Endometrial microvascular endothelial cells (primary cell): ENCODE data around the gene ZBTB16. TPM values are rescaled to one million over a fixed set of nuclear protein-coding genes. Genes with fewer than 3 reads are reported as not detected.

ENCODE experiments used
- in situ Hi-C: cut with HindIII; loops from 2 replicates; pipeline ENCODE4 v1.10.0; 2017; ENCODE audit warnings: low sequenced_read_pairs, low pct_unique_long_range_greater_than_20kb; ENCODE audit errors: inconsistent ontology term
- total RNA-seq: library from RNA; depleted of rRNA; stranded (reverse); fragments of >200 nt; gene quantifications from one replicate; pipeline ENCODE4 v1.2.3, GENCODE V29; 2015; ENCODE audit errors: inconsistent ontology term

Gene ZBTB16
- total RNA-seq, 1 donor from 2014 or later, result 25.9 TPM

- in situ Hi-C loops, result no loop called here
Measured at GRCh38 chr11:114228435-114229411, 169.2 kb downstream of the ZBTB16 start.

DNA sequence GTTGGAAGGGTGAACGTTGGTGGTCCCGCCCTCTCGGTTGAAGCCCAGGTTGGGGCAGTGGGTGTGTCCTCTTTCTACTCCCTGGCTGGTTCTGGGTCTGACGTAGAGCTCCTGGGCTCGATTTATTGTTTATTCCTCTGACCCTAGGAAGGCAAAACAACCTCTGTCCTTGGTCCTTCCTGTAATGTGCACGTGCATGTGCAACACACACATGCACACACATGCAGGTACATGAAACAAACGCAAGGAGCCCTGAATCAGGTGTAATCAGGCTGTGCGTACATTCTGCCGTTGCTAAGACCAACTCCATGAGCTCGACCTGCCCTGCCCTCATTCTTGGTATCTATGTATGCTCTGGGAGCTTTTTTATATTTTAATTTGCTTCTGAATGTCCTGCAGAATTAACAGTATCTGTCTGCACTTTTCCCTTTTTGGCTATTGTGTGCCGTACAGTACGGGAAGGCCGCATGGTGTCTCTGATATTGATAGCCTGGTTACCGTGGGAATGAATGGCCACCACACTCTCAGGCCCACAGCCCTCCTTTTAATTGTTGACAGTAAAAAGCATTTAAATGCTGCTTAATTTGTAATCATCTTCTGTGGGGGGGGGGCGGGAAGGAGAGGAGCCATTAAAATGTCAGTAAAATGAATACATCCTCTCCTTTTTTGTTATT is 170.7 kb downstream of the ZBTB16 start:
- in situ Hi-C loops, result no loop called here

DNA sequence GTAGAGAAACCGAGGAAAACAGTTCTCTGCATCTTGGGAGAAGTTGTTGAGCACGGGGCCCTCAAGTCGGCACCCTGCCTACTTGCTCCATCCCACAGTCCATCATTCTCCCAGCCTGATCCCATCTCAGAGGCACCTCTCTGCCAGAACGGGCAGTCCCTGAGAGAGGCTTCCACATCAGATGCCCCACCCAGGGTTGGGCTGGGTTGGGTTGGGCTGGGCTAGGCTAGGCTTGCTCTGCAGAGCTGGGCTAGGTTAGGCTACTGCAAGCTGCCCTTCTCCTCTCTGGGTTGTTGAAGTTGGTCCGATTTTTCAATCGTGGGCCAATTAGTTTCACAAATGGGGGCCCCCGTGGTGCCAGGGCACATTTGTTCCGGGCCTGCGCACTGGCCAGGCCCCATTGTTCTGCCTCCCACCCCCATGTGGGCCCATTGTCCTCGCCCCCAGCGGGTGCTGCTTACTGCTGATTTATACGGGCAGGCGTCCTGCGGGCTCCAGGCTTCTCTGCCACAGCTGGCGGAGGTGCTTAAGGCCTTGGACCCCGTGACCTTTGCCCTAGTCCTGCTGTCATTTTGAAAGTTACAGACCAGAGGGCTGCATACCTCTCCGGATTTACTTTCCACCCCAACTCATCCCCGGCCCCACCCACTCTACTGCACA is 173.0 kb downstream of the ZBTB16 start:
- in situ Hi-C loops, result no loop called here

DNA sequence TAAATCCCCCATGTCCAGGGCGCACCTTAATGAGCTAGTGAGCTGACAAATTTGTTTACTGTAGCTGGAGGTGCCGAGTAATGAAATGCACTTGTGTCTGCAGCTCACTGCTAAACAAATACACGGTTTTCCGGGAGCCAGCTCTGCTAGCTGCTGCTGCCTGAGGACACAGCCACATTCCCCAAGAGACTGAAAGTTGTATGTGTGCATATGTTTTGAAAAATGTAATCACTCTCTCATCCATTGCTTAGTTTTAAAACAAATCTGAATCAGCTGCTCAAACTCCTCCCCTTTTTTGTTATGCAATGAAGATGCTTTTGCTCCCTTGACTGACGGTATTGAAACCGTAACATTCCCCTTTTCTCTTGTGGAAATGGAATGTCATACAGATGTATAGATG is 174.2 kb downstream of the ZBTB16 start:
- in situ Hi-C loops, result no loop called here

DNA sequence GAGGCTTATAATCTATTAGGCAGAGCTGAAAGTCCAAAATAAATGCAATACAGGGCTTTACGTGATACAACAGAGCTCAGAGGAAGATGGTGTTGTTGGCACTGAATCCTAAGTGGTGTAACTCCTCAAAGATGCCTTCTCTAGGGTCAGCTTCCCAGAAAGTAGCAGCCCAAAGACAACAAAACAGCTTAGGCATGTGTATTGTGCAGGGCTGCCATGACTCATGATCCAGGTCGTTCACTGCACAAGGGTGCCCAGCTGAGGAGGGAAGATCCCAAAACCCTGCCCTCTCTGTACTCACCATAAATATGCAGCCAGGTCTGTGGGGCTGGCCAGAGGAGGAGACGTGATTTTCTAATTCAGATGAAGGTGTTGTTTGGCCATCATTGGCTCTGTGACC is 177.3 kb downstream of the ZBTB16 start:
- in situ Hi-C loops, result no loop called here

GRCh38 chr11:114237321-114238280 is 178.1 kb downstream of the ZBTB16 start:
- in situ Hi-C loops, result no loop called here

DNA sequence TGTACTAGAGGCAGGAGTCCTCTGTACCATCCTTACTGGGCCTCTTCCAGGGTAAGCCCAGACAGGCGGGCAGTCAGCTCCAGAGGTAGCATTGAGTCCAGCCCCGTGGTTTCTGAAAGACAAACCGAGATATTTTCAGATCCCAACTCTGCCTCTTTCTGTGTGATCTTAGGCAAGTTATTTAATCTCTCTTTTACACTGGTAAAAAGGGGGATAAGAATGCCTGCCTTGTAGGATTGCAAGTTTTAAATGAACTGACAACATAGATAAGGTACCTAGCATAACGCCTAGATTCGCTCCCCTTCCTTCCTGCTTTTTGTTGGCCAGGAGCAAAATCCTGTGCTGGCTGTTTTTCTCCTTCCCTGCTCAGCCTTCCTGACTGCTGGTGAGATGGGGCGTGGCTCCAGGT is 180.2 kb downstream of the ZBTB16 start:
- in situ Hi-C loops, result no loop called here

DNA sequence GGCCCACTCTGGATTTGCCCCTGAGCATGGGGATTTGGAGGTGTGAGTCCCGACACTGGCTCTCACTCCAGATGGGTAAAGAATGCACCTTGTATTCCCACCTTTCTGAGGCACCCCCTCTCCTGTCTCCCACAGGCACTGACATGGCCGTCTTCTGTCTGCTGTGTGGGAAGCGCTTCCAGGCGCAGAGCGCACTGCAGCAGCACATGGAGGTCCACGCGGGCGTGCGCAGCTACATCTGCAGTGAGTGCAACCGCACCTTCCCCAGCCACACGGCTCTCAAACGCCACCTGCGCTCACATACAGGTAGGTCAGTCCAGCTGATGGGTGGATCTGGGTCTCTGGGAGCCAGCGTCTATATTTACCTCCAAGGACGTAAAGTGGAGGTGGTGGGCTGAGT is 182.5 kb downstream of the ZBTB16 start:
- in situ Hi-C loops, result no loop called here

GRCh38 chr11:114243461-114244372 is 184.2 kb downstream of the ZBTB16 start:
- in situ Hi-C loops, result no loop called here

GRCh38 chr11:114244726-114245394 is 185.3 kb downstream of the ZBTB16 start:
- in situ Hi-C loops, result no loop called here

DNA sequence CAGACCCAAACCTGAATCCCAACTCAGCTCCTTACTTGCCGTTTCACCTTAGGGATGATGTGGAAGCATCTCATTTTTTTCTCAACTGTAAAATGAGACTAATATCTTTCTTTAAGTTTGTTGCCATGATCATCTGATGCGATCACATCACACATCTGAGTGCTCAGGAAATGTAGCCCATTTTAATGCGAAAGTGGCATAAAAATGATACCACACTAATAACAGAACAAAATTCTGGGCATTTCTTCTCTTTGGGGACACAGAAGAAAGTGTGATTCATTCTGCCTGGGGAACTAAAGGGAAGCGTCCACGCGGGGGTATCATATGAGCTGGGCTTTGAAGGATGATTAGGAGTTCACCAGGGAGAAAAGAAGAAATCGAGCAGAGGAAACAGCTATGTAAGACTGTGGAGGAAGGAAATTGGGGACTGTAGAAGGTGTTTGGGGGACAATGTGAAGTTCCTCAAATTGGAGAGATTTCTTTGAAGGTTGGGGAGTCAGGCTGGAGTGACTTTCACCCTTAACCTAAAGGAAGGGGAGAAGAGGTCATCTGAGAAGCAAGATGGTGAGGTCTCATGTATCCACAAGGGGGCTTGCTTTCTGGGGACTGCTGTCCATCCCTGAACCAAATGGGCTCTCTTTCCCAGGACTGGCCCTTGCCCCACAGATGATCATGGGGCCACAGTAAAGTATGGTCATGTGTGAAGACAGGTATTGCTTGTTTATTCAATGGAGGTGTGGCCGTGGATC is 187.0 kb downstream of the ZBTB16 start:
- in situ Hi-C loops, result no loop called here

DNA sequence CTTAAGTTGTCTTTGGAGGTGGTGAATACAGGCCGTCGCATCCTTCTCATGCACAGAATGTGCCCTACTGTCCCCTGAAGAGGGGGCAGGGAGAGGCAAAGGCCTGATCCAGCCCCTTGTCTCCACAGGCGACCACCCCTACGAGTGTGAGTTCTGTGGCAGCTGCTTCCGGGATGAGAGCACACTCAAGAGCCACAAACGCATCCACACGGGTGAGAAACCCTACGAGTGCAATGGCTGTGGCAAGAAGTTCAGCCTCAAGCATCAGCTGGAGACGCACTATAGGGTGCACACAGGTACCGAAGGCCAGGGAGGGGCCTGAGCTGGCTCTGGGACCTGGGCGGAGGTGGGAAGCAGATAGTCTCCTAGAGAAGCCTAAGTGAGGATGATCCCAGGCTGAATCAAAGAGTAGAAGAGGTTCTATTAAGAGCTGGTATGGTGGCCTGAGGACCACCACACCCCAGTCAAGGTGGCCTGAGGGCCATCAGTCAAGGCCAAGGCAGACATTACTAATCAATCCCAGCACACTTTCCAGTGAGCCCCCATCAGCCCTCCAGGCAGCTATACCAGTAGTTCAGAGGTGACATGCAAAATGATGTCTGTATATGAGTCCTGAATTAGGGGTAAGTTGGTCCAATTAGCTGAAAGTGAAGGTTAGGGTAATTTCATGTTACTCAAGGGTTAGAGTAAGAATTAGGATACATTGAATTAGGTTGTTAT is 187.7 kb downstream of the ZBTB16 start:
- in situ Hi-C loops, result no loop called here

- in situ Hi-C loops, result loop anchor here (25.0 kb wide), 1 partner anchor 213 kb away; no protein-coding TSS in a partner anchor
Measured at GRCh38 chr11:114250180-114250579, 190.7 kb downstream of the ZBTB16 start.

DNA sequence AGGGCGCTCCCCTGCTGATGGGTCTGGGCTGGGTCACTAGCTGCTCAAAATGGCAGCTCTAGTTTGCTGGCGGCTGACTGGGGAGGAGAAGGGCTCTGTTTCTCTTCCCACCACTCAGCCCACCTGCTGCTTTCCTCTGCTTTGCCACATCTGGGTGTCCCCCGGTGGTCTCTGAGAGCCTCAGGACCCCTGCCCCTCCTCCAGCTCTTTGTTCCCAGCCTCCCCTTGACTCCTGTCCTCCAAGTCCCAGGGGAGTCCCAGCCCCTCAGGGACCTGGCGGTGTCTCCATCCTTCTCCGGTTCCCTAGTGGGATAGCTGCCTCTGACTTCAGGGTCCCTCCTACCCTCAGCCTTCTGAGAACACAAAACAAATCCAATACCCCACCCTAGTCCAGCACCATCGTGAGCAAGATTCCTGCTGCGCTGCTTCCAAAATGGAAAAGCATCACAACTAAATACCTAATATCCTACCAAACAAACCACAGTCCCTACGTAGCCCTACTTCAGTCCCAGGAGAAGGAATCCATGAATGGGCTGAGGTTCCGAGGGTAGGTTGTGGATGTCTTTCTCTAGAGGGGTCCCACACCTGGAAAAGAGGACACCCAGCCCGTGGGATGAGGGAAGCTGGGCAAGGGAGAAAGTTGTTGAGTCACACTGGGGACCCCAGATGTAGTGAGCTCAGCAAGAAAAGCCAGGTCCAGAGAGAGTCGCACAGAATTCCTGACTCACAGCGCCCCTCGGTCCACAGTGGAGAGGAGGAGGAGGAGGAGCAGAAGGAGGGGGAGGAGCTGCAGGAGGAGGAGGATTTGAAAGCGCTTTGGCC is 191.7 kb downstream of the ZBTB16 start:
- in situ Hi-C loops, result loop anchor here (25.0 kb wide), 1 partner anchor 214 kb away; no protein-coding TSS in a partner anchor

DNA sequence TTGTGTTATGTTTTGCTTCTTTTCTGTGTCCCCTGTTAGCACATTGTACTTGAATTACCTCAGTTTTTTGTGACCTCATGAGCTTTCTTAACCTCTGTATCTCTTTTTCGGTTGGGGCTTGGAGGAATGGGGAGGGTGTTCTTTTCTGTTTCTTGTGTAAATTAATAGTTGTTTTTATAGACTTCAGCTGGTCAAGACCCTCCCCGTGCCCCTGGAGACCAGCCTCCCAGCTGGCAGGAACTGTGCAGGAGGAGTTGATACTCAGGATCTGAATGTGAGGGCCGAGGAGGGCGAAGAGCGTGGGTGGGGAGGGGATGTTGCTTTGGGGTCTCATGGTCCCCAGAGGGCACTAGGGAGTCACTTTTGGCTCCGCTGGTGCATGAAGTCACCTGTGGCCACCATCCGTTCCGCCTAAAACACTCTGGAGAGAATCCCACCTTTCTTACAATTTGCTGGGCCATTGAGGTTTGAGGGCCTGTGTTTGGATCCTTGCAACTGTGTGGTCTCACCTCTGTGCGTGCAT is 192.4 kb downstream of the ZBTB16 start:
- in situ Hi-C loops, result loop anchor here (25.0 kb wide), 1 partner anchor 215 kb away; no protein-coding TSS in a partner anchor
